Measurements from ENCODE around the gene MXRA8.

The MXRA8 gene

DNA sequence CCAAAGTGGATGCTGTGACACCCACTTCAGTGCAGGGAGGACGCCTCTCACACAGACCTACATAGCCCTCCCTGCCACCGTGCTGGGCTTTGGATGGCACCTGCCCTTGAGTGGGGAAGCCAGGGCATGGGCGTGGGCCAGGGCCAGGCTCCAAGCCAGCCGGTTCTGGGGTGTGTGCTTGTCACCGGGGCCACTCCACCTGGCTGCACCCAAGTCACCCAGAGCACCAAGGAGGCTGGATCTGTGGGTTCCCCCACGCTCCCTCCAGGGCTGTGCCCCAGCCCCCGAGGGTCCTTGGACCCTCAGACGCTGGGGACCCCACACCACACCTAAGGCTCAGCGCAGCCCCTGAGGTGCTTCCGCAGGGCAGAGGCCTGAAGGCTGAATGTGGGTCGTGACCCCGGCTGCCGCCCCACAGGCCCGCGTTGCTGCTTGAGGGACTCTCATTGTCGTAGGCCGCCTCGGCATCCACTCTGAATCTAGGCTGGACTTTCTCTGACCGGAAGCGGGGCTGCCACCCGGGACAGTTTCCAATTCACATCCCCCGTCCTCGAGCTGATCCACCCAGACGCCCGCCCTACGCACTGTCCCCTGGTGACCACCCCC lies 1.5 kb downstream of the MXRA8 start:
- H3F3A ChIP-seq (ENCODE audit: insufficient read depth): peaks cover 6% of the 10 kb centered on the region; the same call in 1 of the 2 replicates
- no peak overlapping the region for H2AFZ ChIP-seq (ENCODE audit: low read depth, low read length, severe bottlenecking)
- H3K36me3 ChIP-seq (ENCODE audit: low read length): no peaks in the 10 kb centered on the region
- H3K9me2 ChIP-seq (replicated peaks; ENCODE audit: insufficient read depth, low read length): no peaks in the 10 kb centered on the region
- H4K20me1 ChIP-seq (ENCODE audit: low read depth, low read length): no peaks in the 10 kb centered on the region
- H3K4me3 ChIP-seq (ENCODE audit: insufficient read depth, low read length, poor library complexity, severe bottlenecking): no peak overlapping the region
- H3K27me3 ChIP-seq (ENCODE audit: low read length): no peaks in the 10 kb centered on the region
- H3K9me3 ChIP-seq (ENCODE audit: insufficient read depth, low read length): no peaks in the 10 kb centered on the region
- no peak overlapping the region for H3K4me2 ChIP-seq (ENCODE audit: low read depth, low read length, poor library complexity, severe bottlenecking)
- TF ChIP-seq EZH2phosphoT487 (conservative IDR thresholded peaks at IDR 0.05; ENCODE audit: low read length): no peak
- no peak overlapping the region for H3K27ac ChIP-seq (ENCODE audit: low read depth, low read length)
- H3K79me2 ChIP-seq (ENCODE audit: insufficient read depth, low read length): no peaks in the 10 kb centered on the region
- H3K9ac ChIP-seq (ENCODE audit: low read length): no peak overlapping the region

DNA sequence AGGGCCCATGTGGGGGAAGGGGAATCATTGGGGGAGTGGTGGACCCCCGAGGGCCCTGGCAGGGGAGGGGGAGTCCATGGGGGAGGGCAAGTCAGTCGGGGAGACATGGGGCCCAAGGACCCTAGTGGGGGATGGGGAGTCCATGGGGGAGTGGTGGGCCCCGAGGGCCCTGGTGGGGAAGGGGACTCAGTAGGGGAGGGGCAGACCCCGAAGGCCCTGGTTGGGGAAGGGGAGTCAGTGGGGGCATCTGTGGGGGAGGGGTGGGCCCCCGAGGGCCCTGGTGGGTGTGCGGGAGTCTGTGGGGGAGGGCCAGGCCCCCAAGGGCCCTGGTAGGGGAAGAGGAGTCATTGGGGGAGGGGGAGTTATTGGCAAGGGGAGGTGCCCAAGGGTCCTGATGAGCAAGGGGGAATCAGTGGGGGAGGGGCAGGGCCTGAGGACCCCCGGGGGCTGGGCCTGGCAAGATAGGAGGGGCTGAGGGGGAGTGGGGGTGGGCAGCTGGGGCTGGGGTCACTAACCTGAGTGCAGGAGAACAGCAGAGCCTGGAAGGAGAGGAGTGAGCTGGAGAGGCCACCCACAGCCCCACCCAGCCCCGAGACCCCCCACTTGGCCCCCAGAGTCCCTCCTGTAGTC lies 2.1 kb downstream of the MXRA8 start:
- no peak overlapping the region for H3K9ac ChIP-seq (ENCODE audit: low read length)

DNA sequence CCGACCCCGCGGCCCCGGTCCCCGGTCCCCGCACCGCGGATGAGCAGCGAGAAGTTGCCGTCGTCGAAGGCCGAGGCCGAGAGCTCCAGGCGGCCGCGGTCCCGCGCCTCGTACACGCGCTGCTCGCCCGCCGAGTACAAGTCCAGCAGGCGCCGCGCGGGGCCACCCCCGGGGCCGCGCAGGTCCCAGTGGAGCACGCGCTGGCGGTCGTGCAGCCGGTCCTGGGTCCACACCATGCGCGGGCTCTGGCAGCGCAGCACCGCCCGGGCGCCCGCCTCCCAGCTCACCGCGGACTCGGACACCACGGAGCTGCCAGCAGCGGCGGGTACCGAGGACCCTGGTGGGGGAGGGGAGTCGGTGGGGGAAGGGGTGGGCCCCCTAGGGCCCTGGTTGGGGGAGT lies 2.9 kb downstream of the MXRA8 start:
- Histone ChIP-seq H3K79me2 (ENCODE audit: insufficient read depth, low read length) (no peaks in the 10 kb centered on the region), H3F3A (ENCODE audit: insufficient read depth) (peaks cover 6% of the 10 kb centered on the region; the same call in 1 of the 2 replicates), H3K4me3 (ENCODE audit: insufficient read depth, low read length, poor library complexity, severe bottlenecking) (no peak overlapping the region), H3K9me3 (ENCODE audit: insufficient read depth, low read length) (no peaks in the 10 kb centered on the region), H3K9ac (ENCODE audit: low read length) (no peak overlapping the region), H3K36me3 (ENCODE audit: low read length) (no peaks in the 10 kb centered on the region), H4K20me1 (ENCODE audit: low read depth, low read length) (no peaks in the 10 kb centered on the region), H3K4me2 (ENCODE audit: low read depth, low read length, poor library complexity, severe bottlenecking) (no peak overlapping the region), H3K9me2 (replicated peaks; ENCODE audit: insufficient read depth, low read length) (no peaks in the 10 kb centered on the region), H2AFZ (ENCODE audit: low read depth, low read length, severe bottlenecking) (no peak overlapping the region), H3K27ac (ENCODE audit: low read depth, low read length) (no peak overlapping the region), H3K27me3 (ENCODE audit: low read length) (no peaks in the 10 kb centered on the region)
- TF ChIP-seq, protein P1, sequence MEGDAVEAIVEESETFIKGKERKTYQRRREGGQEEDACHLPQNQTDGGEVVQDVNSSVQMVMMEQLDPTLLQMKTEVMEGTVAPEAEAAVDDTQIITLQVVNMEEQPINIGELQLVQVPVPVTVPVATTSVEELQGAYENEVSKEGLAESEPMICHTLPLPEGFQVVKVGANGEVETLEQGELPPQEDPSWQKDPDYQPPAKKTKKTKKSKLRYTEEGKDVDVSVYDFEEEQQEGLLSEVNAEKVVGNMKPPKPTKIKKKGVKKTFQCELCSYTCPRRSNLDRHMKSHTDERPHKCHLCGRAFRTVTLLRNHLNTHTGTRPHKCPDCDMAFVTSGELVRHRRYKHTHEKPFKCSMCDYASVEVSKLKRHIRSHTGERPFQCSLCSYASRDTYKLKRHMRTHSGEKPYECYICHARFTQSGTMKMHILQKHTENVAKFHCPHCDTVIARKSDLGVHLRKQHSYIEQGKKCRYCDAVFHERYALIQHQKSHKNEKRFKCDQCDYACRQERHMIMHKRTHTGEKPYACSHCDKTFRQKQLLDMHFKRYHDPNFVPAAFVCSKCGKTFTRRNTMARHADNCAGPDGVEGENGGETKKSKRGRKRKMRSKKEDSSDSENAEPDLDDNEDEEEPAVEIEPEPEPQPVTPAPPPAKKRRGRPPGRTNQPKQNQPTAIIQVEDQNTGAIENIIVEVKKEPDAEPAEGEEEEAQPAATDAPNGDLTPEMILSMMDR (IDR thresholded peaks at IDR 0.05; ENCODE audit: insufficient read depth, low read length, poor library complexity, severe bottlenecking): no peak
- TF ChIP-seq EZH2phosphoT487 (conservative IDR thresholded peaks at IDR 0.05; ENCODE audit: low read length): no peak

More for the DNA sequence above, 2.1 kb downstream of the MXRA8 start:
- Histone ChIP-seq H4K20me1 (ENCODE audit: low read depth, low read length) (no peaks in the 10 kb centered on the region), H3K27ac (ENCODE audit: low read depth, low read length) (no peak overlapping the region), H3K79me2 (ENCODE audit: insufficient read depth, low read length) (no peaks in the 10 kb centered on the region), H3K9me3 (ENCODE audit: insufficient read depth, low read length) (no peaks in the 10 kb centered on the region), H3K9me2 (replicated peaks; ENCODE audit: insufficient read depth, low read length) (no peaks in the 10 kb centered on the region), H3F3A (ENCODE audit: insufficient read depth) (peaks cover 6% of the 10 kb centered on the region; the same call in 1 of the 2 replicates), H3K27me3 (ENCODE audit: low read length) (no peaks in the 10 kb centered on the region), H2AFZ (ENCODE audit: low read depth, low read length, severe bottlenecking) (no peak overlapping the region), H3K4me3 (ENCODE audit: insufficient read depth, low read length, poor library complexity, severe bottlenecking) (no peak overlapping the region), H3K36me3 (ENCODE audit: low read length) (no peaks in the 10 kb centered on the region), H3K4me2 (ENCODE audit: low read depth, low read length, poor library complexity, severe bottlenecking) (no peak overlapping the region)
- no peak for TF ChIP-seq EZH2phosphoT487 (conservative IDR thresholded peaks at IDR 0.05; ENCODE audit: low read length)
- TF ChIP-seq, protein P1 (IDR thresholded peaks at IDR 0.05; ENCODE audit: insufficient read depth, low read length, poor library complexity, severe bottlenecking): no peak
